NOMO-1 treated with DMSO at 0.1 percent for 48 hours (cell line): ENCODE results near the gene EHHADH.

Source experiments
- DNase-seq: peaks from one replicate; lab custom pipeline; 2025; ENCODE audit not compliant: unreplicated experiment; lab: John Stamatoyannopoulos, UW

Gene EHHADH

DNA sequence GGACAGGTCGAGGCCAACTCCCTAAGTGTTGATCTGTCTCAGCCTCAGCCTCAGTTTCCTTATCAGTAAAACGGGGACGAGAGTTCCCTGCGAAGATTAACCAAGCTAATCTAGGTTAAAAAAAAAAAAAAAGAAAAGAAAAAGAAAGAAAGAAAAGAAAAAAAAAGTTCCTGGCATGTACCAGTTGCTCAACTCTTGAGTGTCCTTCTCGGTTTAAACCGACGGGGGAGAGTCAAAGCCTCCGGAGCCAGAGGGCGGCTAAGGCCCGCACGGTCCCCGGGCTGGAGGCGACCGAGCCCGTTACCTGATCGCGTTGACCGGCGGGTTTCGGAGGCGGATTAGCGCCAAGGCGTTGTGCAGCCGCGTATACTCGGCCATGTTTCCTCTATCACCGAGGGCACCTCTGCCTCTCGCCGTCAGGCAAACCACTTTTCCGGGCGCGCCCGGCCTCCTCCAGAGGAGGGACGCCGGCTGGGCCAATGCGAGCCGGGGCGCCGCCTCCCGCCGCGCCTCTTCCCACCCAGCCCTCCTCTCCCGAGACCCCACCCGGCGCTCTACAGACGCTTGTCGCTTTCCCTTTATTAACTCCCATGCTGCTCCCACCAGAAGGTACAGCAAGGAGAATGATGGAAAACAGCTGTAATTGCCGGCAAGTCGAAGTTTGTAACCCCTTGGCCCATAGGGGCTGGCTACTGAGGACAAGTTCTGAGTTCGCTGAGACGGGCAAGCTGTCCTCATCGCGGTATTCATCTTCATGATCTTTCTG lies at the start of gene EHHADH:
Gene EHHADH (minus strand): TSS at position 405 of the 766 bp plus-strand sequence. CDS start 27 bp downstream, at position 378.
- DNase-seq = peak; percentile 74

DNA sequence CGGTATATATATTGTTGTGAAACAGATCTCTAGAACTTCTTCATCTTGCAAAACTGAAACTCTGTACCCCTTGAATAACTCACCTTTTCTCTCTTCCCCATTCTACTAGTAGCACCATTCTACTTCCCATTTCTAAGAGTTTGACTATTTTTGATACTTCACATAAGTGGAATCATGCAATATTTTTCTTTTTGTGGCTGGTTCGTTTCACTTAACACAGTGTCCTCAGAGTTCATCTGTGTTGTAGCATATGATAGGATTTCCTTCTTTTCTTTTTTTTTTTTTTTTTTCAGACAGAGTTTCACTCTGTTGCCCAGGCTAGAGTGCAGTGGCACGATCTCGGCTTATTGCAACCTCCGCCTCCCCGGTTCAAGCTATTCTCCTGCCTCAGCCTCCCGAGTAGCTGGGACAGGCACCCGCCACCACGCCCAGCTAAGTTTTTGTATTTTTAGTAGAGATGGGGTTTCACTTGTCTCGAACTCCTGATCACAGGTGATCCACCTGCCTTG lies 46.1 kb upstream of the EHHADH start:
- peak; percentile 99 for DNase-seq

DNA sequence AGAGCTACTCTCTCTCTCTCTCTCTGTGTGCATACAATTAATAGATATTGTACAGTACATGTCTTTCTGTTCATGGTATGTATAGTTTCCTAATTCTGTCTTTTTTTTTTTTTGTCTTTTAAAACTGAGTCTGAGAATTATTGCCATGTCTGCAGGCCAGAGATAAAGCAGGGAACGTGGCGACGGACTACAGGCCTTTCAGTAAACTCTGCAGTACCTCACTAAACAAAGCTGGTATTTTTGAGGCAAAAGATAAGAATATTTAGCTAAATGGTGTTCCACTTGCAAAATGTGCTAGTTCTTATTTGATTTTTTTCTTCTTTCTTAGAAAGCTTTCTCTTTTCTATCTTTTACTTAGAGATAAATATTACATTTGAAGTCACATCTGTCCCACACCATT lies 44.0 kb upstream of the EHHADH start:
- DNase-seq = no peak

DNA sequence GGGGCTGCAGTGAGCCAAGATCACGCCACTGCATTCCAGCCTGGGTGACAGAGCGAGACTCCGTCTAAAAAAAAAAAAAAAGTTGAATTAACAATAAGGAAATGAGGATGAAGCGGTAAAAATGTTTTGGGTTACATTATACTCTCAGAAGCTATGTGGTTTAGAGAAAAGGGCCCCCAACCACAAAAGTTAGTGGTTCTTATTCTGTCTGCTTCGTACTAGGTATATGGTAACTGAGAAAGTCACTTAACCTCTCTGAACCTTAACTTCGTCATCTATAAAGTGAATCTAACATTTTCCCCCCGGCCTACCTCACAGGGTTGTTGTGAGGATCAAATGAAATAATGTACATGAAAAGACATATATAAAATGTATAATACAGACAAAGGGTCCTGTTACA lies 38.4 kb upstream of the EHHADH start:
- no peak for DNase-seq

DNA sequence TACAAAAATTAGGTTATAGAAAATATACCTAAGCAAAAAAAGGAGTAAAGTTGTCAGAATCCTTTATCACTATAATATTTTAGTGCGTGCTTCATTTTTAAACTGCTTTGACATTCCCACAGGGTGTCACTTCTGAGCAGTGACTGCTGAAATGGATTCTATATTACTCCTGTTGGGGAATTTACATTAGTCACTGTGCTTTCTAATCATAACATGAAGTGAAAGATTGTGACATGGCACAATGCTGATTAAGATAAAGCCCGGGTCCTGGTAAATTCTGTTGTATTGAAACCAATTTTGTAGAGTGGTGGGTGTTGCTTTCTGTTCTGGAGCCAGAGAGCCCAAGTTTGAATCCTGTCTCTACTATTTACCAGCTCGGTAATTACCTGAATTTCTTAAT lies 36.4 kb upstream of the EHHADH start:
- DNase-seq = no peak

DNA sequence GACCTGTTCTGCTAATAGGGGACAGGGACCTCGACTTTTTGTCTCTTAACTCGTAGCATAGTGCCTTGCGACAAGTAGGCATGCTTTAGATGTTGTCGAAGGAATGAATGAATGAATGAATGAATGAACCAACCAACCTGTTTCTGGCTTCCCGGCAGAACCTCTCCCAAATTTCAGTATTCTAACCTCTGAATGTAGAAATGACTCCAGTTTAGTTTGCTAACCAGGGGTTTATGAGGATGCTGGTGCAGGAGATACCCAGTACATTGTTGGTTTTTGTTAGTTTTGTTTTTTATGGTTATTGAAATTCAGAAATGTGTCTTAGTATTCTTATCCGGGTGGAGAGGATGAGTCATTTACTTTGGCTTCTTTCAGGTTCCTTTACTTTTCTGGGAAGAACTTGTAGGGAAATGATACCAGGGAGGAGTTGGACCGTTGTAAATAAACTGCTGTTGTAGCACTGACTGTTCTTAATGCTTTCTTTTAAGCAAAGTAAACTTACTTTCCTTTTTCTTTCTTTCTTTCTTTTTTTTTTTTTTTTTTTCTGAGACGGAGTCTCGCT lies 29.6 kb upstream of the EHHADH start:
- DNase-seq = no peak

DNA sequence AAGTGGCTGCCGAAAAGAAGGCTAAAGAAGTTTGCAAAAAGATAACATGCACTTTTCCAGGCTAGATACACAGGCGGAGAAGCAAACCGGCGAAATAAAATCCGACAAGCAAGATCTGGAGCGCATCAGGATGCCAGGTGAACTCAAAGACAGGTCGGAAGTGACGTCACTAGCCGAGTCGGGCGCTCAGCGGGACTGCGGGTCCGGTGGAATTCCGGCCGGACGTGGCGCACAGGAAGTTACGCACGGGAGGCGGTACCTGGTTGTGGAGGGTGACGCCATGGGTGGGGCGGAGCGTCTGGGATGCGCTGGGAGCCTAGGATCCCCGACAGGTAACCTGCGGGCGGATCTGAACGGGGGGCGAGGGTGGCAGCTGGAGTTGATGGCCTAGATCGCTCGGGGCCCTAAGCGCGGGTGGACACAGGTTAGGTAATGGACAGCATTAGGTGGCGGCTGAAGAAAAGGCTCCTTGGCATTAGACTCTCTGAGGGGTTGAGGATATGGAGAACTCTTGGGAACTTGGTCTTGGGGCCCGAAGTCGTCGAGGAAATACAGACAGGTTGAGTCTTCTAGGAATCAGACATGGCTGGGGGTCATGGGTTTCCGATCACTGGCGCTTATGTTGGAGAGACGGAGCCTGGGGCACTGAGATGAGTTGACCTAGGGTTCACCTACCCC lies 29.0 kb upstream of the EHHADH start:
- peak; percentile 93 for DNase-seq

DNA sequence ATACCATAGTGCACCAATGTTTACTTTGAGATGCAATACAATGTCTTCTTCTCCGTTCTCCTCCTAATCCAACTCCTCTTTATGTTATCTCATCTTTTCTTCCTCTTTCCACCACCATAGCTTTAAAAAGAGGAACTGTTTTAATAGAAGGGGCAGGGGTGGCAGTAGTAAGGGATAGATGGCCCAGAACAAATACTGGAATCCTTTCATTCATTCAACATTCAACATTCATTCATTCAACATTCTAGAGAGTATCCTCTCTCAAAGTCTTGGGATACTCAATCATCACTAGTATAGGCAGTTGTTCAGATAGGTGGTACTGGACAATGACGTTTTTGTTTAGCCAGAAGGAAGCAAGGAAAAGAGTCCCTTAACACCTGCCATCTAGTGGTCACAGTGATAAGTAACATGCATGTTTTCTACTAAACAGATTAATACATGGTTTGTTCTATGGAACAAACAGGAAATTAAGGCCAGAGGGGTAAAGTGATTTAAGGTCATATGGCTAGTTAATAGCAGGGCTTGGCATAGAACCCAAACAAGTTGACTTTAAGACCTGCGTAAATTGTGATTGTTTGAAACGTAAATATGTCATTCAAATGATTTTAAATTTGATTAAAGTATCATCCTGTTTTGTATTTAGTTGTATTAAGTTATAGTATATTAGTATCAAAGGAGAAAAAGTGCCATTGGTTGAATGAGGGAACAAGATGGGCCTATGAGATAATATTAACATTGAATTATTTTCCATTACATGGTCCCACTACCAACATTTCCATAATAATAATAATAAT lies 26.9 kb upstream of the EHHADH start:
- DNase-seq = peak; percentile 97

DNA sequence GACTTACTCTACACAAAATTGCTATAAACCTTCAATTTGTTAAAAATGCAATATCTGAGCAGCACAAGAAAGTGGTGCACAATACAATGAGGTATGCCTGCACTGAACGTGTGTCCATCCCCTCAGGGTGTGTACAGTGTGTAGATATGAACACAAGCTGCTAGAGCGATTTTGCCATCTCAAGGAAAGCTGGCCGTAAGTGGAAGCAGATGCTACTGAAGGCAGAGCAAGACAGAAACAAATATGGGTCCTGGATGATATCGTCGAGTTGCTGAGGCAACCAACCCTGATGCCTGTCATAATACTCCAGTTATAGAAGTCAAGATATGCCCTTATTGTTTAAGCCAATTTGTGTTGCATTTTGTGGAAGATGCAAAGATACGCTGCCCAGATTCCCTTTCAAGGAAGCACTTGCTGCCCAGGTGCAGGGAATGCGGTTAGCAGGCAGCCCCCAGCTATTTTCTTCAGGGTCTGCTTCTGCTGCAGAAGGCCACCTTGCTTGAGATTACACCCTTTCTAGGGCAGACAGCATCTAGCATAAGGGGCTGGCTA lies 25.8 kb upstream of the EHHADH start:
- DNase-seq = no peak

DNA sequence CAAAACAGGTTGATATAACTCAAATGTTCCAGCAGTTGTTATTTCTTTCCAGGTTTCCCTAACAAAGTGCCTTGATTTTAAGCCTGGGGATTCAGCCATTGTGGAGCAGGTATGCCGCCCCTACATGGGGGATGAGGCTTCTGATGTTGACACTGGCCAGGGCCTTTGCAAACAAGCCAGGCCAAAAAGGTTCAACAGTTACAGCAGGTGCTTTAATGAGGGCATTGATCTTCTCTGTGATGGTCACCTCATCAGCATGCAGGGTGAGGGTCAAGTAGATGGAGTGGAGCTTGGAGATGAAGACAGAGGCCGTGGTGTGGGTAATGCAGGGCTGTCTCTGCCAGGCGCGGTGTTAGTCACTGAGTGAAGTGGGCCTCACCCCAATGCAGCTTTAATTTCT lies 22.6 kb upstream of the EHHADH start:
- no peak for DNase-seq

DNA sequence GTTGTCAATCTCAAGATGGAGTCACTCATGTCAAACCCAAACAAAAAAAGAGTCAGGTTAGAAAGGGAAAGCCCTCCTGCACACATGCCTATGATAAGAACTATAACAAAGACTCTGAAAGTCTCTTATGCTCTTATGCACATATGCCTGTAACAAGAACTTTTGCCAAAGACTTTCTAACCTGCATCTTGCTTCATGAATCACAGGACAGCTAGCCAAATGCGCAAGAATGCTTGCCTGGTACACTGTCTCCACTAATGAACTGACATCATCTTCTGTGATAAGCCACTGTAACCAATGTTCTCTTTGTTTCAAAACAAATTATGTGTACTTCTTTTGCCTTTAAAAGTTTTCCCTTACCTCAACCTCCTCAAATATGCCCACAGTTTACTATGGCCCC lies 18.2 kb upstream of the EHHADH start:
- DNase-seq = no peak

DNA sequence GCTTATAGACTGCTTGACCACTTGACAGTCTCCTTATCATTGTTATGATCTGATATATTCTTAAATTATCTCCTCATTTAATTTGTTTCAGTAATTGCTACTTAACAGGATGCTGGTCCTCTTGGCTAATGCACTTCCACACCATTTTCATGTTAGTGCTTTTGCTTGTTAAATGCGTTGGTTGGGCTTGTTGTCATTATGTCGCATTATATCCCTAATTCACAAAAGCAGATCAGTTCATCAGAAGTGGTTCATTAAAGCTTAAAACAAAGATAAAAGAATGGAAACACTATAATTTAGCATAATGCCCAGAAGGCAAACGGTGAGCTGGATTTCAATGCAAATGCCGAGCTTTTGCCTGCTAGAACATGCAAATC lies 17.1 kb upstream of the EHHADH start:
- DNase-seq = no peak

DNA sequence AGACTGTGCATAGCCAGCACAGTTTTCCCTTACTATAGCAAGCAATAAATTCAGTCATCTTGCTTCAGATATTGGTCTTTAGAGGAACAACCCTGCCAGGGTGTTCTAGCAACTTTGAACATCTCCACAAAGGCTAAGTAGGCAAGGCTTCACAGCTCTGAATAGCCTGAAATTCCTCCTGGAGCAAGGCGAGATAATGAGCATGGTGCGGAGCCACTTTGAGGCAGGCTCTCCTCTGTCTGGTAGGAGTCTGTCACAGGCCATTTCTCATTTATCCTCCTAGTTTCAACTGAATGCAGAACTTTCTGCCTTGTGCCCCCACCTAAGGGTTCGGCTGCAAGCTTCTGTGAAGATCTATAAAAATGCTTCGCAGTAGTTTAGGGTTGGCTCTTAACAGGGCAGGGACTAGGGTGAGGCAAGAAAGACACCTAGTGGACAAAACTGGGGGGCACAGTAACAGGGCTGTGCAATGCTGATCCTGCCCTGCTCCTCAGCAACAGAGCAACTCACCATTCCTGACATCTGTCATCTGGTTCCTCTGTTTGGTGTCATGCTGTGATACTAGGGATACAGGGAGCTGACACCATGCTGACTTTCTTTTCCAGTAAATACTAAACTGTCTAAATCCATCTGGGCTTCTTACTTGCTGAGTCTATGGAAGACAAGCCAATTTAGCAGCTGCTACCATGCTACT lies 16.6 kb upstream of the EHHADH start:
- peak; percentile 18 for DNase-seq

DNA sequence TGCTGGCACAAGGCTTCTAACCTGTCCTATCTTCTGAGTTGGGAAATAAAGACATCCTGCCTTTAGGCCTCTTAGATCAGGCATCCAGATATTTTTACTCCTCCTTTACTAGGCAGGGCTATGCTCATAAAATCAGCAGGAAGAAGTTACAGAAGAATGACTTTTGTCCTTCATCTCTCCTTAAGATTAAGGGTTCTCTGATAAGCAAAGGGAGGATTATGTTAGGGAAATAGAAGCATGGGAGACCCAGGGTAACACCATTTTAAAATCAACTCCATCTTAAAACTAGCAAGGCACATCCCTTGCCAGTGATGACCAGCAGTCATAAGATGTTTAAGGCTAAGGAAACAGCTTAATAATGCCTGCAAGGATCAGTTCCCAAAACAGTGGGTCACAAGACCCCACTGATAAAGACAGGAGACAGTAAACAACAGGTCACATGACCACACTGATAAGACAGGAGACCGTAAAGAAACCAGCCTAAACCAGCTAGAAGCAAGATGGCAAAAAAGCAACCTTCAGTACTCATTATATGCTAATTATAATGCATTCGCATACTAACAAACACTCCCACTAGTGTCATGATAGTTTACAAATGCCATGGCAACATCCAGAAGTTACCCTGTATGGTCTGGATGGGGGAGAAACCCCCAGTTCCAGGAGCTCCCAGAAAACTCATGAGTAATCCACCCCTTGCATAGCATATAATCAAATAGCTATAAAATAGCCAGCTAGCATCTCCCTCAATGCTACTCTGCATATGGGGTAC lies 14.5 kb upstream of the EHHADH start:
- DNase-seq = no peak

DNA sequence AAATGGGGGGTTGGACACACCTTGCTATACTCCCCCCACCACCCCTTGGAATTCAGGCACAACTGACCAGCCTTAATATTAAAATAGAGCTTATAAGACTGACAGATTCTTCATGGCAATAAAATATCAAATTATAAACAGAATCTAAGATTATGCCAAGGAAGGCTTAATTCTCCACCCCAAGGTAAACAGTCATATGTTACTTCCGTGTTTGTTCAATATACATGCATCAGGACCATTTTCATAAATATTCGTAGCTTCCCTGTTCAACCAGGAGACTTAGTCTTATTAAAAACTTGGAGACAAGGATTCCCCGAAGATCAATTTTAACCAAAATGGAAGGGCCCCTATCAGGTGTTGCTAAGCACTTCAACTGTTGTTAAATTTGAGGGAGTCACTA lies 13.3 kb upstream of the EHHADH start:
- DNase-seq = no peak

DNA sequence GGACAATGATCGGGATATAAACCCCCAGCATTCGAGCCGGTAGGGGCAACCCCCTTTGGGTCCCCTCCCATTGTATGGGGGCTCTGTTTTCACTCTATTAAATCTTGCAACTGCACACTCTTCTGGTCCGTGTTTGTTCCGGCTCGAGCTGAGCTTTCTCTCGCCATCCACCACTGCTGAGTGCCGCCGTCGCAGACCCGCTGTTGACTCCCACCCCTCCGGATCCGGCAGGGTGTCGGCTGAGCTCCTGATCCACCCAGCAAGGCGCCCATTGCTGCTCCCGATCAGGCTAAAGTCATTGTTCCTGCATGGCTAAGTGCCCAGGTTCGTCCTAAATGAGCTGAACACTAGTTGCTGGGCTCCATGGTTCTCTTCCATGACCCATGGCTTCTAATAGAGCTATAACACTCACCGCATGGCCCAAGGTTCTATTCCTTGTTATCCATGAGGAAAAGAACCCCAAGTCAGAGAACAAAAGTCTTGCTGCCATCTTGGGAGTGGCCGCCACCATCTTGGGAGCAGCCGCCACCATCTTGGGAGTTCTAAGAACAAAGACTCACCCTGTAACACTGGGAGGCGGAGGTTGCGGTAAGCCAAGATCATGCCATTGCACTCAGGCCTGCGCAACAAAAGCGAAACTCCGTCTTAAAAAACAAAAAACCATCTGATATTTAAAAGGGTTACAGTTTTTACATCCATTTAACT lies 11.2 kb upstream of the EHHADH start:
- DNase-seq = no peak

DNA sequence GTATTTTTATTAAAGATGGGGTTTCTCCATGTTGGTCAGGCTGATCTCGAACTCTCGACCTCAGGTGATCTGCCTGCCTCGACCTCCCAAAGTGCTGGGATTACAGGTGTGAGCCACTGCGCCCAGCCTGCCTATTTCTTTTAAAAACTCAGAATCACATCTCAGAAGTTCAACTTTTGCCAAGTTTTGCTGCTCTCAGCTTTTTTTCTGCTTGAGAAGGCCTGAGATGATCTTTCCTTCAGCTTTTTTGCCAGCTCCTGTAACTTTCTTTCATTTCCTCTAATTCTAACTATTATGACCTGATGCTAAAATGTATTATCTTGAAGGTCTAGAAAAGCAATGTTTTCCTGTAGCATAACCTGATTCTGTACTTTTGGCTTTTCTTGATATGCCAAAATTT lies 9.6 kb upstream of the EHHADH start:
- DNase-seq = no peak

DNA sequence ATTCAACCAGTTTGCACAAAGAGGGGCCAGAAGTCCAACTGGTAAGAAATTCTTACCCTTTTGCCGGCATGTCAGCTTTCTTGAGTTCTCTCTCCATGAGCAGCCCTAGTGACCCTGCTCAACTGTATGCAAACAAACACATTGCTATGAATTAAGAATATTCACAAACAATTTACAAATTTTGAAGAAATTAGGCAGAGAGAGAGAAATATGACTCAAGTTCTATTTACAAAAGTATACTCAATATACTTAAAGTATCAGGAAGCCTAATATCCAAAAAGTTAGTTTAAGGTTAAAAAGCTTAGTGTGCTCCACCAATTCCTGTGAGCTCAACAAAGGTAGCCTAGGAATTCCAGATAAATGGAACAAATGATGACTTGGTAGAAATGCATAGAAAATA lies 3.5 kb upstream of the EHHADH start:
- no peak for DNase-seq

DNA sequence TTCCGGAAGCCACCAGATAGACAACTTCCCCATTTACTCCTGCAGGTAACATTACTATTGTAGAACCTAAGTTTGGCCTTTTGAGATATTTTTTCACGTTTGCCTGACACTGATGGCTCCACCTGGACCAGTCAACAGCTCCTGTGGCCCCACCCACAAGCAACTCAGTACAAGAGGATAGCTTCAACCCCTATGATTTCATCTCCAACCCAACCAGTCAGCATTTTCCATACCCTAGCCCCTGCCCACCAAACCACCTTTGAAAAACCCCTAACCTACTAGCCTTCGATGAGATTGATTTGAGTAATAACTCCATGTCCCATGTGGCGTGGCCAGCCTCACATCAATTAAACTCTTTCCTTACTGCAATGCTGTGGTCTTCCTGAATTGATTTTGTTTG lies 950 bp upstream of the EHHADH start:
- DNase-seq = no peak
